NCI-H748 (cell line): ENCODE results near the gene CEP126.
"Not testable (repeated sequence)": the region's sequence is repeated elsewhere in the genome, so short reads cannot be mapped to it uniquely, and the experiment has no call there.

ENCODE experiments used
- DNase-seq: peaks from one replicate; lab custom pipeline; 2025; ENCODE audit not compliant: unreplicated experiment; lab: John Stamatoyannopoulos, UW

The CEP126 gene

GRCh38 chr11:101931692-101932091, 16.9 kb downstream of the CEP126 start:
- peak; percentile 87 for DNase-seq

GRCh38 chr11:101940901-101941520, 26.2 kb downstream of the CEP126 start:
- DNase-seq = no peak

DNA sequence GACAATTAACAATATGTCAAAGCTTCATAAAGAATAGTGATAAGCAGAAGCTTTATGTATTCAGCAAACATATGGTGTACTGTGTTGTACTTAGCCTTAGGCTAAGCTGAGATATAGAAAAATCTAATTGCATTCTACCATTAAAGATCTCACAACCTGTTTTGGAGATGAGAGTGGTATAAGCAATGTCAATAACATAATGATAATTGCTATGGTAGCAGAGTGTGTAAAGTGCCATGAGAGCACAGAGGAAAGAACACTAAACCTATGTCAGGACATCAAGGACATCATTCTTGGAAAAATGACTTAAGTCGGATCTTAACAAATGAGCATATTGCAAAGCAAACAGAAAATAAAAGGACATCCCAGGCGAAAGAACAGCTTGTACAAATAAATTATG, 30.1 kb downstream of the CEP126 start:
- peak; percentile 14 for DNase-seq

GRCh38 chr11:101945448-101945847, 30.6 kb downstream of the CEP126 start:
- no peak for DNase-seq

DNA sequence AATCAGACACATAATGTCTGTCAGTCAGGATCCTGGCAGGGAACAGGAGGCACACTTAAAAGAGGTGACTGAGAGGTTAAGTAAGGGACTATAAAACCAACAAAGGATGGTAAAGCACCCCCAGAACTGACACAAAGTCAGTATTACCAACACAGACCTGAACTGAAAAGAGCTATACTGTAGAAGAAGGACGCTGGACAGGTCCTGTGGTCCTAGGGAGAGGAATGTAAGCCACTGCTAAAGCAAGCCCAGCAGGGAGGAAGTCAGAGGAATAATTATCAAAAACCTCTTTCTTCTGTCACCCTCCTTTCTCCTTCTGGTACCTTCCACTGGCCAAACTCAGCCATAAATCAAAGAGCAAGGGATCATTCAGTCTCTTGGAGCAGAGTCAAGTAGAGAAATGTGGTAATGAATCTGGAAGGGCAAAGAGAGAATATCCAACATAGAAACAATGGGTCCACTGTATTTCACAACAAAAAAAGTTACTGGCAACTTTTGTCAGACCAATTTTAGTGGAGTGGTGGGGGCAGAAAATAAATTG, 34.9 kb downstream of the CEP126 start:
- no peak for DNase-seq

DNA sequence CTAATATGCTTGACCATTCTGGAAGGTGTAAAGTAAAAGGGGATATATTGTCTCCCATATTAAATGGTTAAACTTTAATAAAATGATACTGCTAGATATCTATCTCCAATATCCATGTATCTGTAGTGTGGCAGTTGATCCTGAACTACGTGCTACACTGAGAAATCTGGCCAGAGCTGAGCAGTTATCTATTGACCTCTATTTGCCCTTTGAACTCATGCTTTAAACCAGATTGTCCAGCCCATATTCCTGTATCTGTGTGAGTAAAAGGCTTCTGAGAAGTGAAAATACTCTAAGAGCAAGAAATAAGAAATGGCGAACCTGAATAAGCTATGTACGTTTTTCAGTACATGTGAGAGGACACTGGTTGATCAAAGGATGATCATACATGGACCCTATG, 40.5 kb downstream of the CEP126 start:
- DNase-seq = no peak

GRCh38 chr11:101955701-101956100, 40.9 kb downstream of the CEP126 start:
- DNase-seq = no peak

- DNase-seq = no peak
Measured at GRCh38 chr11:101960231-101960630, 45.4 kb downstream of the CEP126 start.

- DNase-seq = not testable (repeated sequence)
Measured at GRCh38 chr11:101964200-101964599, 49.4 kb downstream of the CEP126 start.

DNA sequence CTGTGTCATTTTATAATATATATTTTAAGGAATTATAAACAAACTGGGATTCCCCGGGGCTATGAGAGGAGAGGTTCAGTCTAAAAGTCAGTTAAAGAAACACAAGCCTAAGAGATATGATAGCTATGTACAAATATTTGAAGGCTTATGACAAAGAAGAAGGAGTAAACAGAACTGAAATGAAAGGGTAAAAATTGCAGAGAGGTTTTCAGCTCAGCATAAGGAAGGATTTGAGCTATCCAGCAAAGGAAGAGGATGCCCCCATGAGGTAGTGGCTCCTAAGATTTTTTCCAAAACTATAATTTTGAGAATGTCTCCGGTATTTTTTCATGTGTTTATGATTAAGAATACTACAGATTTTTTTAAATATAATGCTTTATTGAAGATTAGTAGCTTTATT, 59.4 kb downstream of the CEP126 start:
- peak; percentile 2 for DNase-seq

GRCh38 chr11:101974771-101975170, 60.0 kb downstream of the CEP126 start:
- no peak for DNase-seq

DNA sequence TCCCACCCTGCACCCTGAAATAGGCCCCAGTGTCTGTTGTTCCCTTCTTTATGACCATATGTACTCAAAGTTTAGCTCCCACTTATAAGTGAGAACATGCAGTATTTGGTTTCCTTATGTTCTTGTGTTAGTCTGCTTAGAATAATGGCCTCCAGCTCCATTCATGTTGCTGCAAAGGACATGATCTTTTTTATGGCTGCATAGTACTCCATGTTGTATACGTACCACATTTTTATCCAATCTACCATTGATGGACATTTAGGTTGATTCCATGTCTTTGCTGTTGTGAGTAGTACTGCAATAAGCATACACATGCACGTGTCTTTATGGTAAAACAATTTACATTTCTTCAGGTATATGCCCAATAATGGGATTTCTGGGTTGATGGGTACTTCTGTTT, 60.9 kb downstream of the CEP126 start:
- DNase-seq = no peak

GRCh38 chr11:101987370-101987769, 72.6 kb downstream of the CEP126 start:
- DNase-seq = no peak

GRCh38 chr11:101993172-101993571, 78.4 kb downstream of the CEP126 start:
- DNase-seq = no peak

- not testable (repeated sequence) for DNase-seq
Measured at GRCh38 chr11:101994052-101994469, 79.3 kb downstream of the CEP126 start.

DNA sequence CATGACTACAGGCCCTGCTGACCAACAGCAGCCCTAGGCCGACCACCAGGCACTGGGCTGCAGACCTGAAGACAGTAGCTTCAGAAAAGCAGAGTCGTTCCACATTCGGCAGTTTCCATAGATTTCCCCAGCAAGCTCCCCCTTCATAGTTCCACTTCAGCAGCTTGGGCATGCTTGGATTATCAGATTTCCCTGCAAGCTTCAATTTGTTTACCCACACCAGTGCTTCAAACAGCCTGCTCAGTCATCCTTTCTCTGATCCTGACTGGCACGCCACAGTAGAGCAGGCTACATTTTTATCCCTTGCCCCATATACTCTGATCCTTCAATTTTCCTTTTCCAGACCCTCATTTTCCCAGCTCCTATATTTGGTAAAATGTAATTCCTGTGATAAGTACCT, 81.3 kb downstream of the CEP126 start:
- no peak for DNase-seq

- no peak for DNase-seq
Measured at GRCh38 chr11:102001657-102002338, 87.0 kb downstream of the CEP126 start.

DNA sequence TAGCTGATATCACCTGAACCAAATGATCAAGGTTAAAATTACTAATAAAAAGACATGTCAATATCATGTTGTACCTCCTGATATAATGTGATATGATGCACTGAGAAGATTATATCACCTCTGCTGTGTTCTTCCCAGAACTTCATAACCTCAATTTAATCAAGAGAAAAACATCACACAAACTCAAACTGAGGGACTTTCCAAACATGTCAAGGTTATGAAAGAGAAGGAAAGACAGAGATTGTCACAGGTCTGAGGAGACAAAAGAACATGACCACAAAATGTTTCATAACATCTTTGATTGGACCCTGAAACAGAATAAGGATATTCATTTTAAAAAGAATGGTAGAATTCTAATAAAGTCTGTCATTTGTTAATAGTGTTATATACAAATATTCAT, 89.4 kb downstream of the CEP126 start:
- DNase-seq = no peak

- no peak for DNase-seq
Measured at GRCh38 chr11:102005306-102005705, 90.5 kb downstream of the CEP126 start.

DNA sequence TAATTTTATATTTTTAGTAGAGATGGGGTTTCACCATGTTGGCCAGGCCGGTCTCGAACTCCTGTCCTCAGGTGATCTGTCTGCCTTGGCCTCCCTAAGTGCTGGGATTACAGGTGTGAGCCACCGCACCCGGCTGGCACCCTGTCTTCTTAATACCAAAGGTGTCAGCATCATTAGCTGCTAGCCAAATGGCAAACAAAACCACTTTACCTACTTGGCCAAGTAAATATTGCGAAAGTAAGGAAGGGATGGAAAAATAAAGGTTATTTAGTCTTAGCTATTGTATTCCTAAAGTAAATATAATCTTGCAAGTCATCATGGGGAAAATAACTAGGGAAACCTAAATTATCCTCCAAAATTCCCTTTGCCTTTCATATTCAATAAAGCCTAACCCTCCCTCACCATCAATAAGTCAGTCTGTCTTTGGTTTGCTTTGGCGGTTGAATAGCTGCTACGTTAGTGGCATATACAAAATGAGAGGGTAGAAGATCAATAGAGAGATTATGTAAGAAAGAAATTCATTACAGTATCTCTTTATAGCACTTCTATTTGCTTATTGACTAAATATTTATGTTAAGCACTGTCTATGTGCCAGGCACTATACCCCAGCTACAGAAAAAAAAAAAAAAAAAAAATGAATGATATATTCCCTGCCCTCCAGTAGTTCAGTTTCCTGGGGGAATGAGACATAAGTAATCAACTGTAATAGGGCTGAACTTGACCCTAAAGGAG, 92.2 kb downstream of the CEP126 start:
- no peak for DNase-seq

GRCh38 chr11:102007567-102008437, 93.0 kb downstream of the CEP126 start:
- peak; percentile 66 for DNase-seq
